HG02885 (cell line): Measurements from ENCODE around the gene KRT71.
"Not testable (repeated sequence)": the region's sequence is repeated elsewhere in the genome, so short reads cannot be mapped to it uniquely, and the experiment has no call there.

Source experiments
- ATAC-seq: cut with Tn5 transposase; IDR thresholded peaks from one replicate; pipeline ENCODE4 v1.9.1; 2021; ENCODE audit warnings: mild to moderate bottlenecking; ENCODE audit not compliant: unreplicated experiment, poor library complexity

Gene KRT71

DNA sequence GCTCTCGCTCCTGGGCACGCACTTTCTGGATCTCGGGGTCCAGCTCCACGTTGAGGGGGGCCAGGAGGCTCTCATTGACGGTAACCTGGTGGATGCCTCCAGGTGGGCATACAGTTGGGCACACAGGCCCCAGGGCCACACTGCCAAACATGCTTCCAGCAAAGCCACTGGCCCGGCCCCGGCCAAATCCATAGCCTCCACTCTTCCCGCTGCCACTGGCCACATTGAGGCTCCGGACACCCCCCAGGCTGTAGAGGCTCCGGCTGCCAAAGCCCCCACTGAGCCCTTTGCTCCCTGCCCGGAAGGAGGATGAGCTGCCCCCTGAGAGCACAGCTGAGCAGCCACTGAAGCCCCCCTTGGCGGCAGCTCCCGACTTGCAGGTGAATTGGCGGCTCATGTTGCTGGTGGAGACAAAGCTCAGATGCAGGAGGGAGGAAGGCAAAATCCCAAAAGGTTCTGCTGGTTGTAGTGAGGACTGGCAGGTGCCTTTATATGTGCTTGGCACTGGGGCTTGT is at the start of gene KRT71:
Gene KRT71 (minus strand): TSS at position 465 of the 515 bp plus-strand sequence. CDS start 68 bp downstream, at position 397.
- no peak for ATAC-seq

GRCh38 chr12:52602552-52602951 is 49.6 kb upstream of the KRT71 start:
- no peak for ATAC-seq

GRCh38 chr12:52601671-52602070 is 48.7 kb upstream of the KRT71 start:
- ATAC-seq, result no peak

- ATAC-seq, result no peak
Observed at GRCh38 chr12:52600941-52601481, 48.1 kb upstream of the KRT71 start, which contains the start of gene KRT72. KRT72 (minus strand) TSS chr12:52601463; CDS start chr12:52601452, 11 bp downstream.

GRCh38 chr12:52600475-52600874 is 47.5 kb upstream of the KRT71 start:
- no peak for ATAC-seq

DNA sequence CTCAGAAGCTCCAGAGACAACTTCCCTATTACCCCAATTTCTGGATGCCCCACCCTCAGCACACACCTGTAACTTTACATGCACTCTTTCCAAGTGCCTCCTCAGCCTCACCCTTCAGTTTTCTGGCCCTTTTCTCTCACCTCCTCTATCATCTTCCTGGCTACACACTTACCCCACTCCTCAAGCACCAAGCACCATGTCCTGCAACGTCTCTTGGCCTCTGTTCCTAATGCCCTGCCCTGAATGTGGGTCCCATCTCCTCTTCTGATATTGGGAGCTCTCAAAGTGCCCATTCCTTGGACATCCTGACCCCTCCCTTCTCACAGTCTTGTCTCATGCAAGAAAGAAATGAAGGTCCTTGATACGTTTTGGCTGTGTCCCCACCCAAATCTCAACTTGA is 47.1 kb upstream of the KRT71 start:
- ATAC-seq, result no peak

- no peak for ATAC-seq
Observed at GRCh38 chr12:52598966-52599365, 46.0 kb upstream of the KRT71 start.

DNA sequence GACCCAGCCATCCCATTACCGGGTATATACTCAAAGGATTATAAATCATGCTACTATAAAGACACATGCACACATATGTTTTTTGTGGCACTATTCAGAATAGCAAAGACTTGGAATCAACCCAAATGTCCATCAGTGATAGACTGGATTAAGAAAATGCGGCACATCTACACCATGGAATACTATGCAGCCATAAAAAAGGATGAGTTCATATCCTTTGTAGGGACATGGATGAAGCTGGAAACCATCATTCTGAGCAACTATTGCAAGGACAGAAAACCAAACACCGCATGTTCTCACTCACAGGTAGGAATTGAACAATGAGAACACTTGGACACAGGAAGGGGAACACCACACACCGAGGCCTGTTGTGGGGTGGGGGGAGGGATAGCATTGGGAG is 41.3 kb upstream of the KRT71 start:
- not testable (repeated sequence) for ATAC-seq

DNA sequence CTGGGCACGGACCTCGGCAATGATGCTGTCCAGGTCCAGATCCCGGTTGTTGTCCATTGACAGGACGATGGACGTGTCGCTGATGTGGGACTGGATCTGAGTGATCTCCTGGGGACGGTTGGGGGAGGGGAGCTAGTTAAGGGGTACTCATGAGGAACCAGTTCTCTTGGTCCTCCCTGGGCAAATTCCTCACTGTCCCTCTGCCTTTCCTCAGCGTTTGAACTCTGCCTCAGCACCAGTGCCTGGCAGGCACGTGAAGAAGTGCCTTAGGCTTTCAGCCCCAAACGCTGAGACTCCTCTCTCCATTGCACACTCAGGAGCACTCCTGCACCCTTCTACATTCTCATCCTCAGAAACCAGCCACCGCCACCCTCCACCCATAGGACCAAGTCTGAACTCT is 38.6 kb upstream of the KRT71 start:
- no peak for ATAC-seq

DNA sequence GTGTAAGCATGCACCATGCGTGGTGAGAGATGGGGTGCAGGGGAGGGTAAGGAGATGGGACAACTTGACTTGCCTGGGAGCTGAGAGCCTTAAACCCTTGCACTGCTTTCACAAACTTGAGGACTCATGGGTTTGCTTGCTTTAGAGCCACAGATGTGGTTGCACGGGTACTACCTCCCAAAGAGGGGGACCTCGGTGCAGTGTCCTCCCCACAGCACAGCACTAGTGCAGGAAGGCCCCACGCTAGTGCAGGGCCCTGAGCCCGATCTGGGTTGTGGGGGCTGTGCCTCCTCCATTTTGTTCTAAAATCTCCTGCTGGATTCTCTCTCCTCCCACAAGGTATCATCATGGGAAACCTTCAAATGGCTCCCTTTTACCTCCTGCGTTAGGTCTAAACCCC is 37.1 kb upstream of the KRT71 start:
- no peak for ATAC-seq

DNA sequence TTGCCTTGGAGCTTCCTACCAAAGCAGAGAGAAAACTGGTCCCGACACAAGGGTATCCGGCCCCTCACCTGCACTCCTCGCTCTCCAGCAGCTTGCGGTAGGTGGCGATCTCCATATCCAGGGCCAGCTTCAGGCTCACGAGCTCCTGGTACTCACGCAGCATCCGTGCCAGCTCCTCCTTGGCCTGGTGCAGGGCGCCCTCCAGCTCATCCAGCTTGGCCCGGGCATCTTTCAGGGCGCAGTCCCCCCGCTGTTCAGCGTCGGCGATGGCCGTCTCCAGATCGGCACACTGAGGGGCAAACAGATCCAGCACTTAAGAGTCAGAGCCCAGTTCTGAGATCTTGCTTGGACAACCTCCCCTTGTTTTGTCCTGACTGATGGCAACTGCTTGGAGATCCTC is 34.6 kb upstream of the KRT71 start:
- ATAC-seq, result no peak

GRCh38 chr12:52585946-52586345 is 33.0 kb upstream of the KRT71 start:
- ATAC-seq, result no peak

DNA sequence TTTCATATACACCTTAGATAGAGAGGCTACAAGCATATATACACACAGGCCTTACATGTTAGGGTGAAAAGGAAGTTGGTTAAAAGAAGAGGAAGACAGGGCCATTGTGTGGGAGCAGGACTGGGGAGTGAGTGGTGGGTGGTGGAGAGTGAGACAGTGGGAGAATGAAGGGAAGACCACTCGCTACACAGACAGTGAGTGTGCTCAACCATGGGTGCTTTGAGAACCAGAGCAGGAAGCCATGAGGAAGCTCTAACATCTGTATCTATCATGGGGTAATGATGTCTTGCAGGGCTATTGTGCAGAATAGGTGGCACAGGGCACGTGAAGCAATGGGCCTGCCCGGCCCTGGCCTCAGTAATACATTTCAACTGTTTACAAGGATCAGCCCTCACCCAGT is 32.1 kb upstream of the KRT71 start:
- no peak for ATAC-seq

DNA sequence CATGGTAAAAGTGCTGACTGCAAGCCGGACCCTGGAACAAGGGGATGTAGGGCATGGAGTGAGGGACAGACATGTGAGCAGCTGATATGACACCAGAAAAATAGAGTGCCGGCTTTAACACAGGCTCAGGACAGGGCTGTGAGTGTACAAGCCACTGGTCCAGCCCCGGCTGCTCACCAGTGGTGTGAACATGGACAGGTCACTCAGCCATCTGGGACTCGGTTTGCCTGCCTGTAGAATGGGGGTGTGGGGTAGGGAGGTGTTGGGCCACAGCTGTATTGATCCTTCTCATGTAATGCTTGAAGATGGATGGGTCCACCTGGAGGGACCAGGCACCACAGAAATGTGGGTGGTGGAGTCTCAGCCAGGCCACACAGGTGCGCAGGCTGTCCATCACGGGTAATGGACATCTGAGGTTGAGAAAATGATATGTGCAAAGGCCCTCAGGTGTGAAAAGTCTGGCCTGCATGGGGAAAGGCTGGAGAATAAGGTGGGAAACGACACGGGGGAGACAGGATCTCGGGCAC is 31.3 kb upstream of the KRT71 start:
- no peak for ATAC-seq

GRCh38 chr12:52582971-52583456 is 30.1 kb upstream of the KRT71 start:
- ATAC-seq, result no peak

- no peak for ATAC-seq
Observed at GRCh38 chr12:52582486-52582885, 29.5 kb upstream of the KRT71 start.

GRCh38 chr12:52581481-52581880 is 28.5 kb upstream of the KRT71 start:
- ATAC-seq, result no peak

GRCh38 chr12:52581066-52581465 is 28.1 kb upstream of the KRT71 start:
- no peak for ATAC-seq

- ATAC-seq, result no peak
Observed at GRCh38 chr12:52580496-52580895, 27.6 kb upstream of the KRT71 start.

DNA sequence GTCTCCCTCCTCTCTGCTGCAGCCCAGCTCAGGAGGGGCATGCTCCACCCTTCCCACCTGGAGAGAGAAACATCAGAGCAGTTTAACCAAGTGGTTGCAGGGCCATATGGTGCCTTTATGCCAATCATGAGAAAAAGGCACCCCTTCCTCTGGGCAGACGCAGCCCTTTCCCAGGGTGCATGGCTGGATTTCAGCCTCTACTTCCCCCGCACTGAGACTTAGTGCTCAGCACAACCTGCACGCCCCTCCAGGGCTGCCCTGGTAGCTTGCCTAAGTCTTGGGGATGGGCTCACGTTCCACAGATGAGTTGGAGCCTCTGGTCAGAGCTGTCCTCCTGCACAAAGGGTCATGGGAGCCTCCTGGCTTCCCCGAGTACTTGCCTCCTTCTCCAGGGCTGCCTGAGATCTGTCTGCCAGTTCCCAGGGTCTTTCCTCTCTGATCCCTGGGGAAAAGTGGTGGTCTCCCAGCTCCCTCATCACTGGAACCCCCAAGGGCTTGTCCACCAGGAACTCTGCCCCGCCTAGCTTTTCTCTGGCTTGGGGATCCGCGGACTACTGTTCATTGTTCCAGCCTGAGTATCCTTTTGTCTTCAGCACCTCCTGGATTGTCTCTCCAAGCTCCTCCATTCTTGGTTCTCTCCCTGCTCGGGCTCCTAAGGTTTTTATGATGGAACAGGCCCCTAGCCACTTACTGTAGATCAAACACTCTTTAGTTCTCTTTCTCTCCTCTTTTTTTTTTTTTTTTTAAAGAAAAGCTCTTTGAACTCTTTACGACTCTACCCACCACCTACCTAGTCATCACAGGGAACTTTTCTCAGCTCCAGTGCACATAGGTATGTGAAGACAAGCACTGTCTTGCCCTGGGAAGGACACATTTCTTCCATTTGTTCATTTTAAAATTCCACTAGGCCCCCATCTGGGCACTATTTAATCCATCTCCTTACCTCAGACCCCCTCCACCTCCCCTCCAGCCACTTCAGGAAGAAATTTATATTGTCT is 26.8 kb upstream of the KRT71 start:
- ATAC-seq, result no peak

DNA sequence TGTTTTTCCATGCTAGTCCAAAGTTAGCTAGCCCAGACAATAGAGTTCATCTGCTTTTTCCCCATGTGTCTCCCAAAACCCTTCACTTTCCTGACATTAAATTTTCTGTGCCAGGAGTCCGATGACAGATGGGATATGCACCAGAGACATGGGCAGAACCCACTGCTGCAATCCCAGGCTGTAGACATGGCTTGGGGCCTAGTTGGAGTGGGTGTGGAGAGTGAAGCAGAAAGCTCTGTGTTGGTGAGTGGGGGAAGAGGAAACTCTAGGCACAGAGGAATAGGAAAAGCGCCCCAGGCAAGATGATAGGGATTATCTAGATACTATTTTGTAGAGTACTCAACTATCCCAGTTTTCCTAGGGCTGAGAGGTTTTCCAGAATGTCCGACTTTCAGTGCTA is 25.5 kb upstream of the KRT71 start:
- ATAC-seq, result no peak
